ENCODE measurements around the gene ATRAID.

ATRAID gene

DNA sequence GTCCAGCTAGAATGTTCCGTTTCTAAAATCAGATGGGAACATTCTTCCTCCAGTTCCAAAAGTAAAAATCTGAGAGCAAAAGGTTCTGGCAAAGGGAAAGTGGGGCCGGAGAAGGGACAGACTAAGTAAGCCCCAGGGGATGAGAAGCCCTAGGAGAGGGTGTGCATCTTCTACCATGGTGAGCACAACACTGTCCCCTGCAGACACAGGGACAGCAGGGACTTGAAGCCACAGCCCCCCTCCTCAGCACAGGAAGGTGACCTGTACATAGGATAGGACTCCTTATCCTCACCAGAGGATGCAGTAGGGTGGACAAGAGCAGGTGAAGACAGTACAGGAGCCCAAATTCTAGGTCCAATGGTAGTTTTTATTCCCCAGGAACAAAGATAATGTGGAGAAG, 12.6 kb upstream of the ATRAID start:
- Histone ChIP-seq H3K36me3 (replicated peaks) (peaks cover 24% of the 10 kb centered on the region), H3K4me3 (ENCODE audit: low read depth, low read length) (no peak overlapping the region), H3K27ac (no peak overlapping the region), H3K27me3 (replicated peaks) (no peaks in the 10 kb centered on the region)
- in situ Hi-C loops (cut with HindIII; ENCODE audit: low pct_ligation_motif_present, low sequenced_read_pairs): no loop called here
- no peak for DNase-seq
- TF ChIP-seq, protein P1, sequence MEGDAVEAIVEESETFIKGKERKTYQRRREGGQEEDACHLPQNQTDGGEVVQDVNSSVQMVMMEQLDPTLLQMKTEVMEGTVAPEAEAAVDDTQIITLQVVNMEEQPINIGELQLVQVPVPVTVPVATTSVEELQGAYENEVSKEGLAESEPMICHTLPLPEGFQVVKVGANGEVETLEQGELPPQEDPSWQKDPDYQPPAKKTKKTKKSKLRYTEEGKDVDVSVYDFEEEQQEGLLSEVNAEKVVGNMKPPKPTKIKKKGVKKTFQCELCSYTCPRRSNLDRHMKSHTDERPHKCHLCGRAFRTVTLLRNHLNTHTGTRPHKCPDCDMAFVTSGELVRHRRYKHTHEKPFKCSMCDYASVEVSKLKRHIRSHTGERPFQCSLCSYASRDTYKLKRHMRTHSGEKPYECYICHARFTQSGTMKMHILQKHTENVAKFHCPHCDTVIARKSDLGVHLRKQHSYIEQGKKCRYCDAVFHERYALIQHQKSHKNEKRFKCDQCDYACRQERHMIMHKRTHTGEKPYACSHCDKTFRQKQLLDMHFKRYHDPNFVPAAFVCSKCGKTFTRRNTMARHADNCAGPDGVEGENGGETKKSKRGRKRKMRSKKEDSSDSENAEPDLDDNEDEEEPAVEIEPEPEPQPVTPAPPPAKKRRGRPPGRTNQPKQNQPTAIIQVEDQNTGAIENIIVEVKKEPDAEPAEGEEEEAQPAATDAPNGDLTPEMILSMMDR (IDR thresholded peaks at IDR 0.05; ENCODE audit: low read depth, low read length, missing control alignments): no peak

DNA sequence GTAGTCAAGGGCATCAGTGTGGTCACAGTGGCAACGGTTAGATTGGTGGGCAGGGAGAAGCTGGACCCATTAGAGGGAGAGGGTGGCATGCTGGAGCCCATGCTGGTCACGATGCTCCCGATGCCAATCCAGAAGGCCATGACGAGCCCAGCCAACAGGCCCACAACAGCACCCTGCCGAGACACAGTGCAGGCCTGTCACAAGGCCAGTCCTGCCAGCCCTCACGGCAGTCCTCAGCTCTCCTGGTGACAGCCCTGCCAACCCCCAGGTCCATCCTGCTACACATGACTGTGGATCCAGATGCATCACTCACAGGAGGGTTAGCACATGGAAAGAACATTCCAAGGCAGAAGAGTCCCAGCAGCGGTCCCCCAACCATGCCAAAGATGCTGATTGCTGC, 10.2 kb upstream of the ATRAID start:
- no peak for DNase-seq
- TF ChIP-seq, protein P1 (IDR thresholded peaks at IDR 0.05; ENCODE audit: low read depth, low read length, missing control alignments): no peak
- Histone ChIP-seq H3K36me3 (replicated peaks) (peaks cover 41% of the 10 kb centered on the region), H3K4me3 (ENCODE audit: low read depth, low read length) (no peak overlapping the region), H3K27me3 (replicated peaks) (no peaks in the 10 kb centered on the region), H3K27ac (no peak overlapping the region)
- in situ Hi-C loops (cut with HindIII; ENCODE audit: low pct_ligation_motif_present, low sequenced_read_pairs): no loop called here

DNA sequence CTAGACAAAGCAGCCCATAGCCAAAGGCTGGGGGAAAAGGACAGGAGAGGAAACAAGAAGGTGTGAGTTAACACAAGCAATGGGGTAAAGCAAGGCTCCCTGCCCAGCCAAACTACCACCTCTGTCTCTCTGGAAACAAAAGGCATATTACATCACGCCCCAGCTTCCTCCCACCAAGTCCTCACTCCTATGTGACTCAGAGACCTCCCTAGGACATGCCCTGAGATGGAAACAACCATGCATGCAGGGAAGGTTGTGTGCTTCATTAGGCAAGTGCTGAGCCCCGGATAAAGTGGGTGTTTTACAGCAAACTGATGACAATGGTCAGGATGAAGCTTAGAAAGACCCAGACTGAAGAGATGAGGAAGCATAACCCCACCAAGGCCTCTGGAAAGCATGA, 9.0 kb upstream of the ATRAID start:
- no peaks in the 10 kb centered on the region for H3K27me3 ChIP-seq (replicated peaks)
- H3K27ac ChIP-seq: no peak overlapping the region
- in situ Hi-C loops (cut with HindIII; ENCODE audit: low pct_ligation_motif_present, low sequenced_read_pairs): no loop called here
- DNase-seq: no peak
- TF ChIP-seq, protein P1 (IDR thresholded peaks at IDR 0.05; ENCODE audit: low read depth, low read length, missing control alignments): no peak
- peaks cover 51% of the 10 kb centered on the region for H3K36me3 ChIP-seq (replicated peaks)
- no peak overlapping the region for H3K4me3 ChIP-seq (ENCODE audit: low read depth, low read length)

DNA sequence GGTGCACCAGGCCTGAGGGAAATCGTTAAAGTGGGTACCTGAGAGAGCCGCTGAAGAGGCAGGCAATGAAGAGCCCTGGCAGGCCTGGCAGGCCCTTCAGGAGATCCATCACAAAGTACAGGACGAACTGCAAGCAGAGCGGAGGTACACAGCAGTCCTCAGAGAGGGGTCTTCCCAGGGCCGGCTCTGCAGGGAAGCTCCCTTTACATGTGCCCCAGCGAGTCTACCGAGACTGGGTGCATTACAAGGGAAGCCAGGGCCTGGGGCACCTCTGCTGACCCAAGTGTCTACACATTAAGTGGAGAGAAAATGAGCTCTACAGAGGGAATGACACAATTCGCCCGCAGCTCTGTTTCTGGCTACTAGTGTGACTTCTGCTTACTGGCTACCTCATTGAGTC, 8.1 kb upstream of the ATRAID start:
- Histone ChIP-seq H3K36me3 (replicated peaks) (peaks cover 53% of the 10 kb centered on the region), H3K27me3 (replicated peaks) (no peaks in the 10 kb centered on the region), H3K27ac (no peak overlapping the region), H3K4me3 (ENCODE audit: low read depth, low read length) (no peak overlapping the region)
- TF ChIP-seq, protein P1 (IDR thresholded peaks at IDR 0.05; ENCODE audit: low read depth, low read length, missing control alignments): no peak
- DNase-seq: no peak
- in situ Hi-C loops (cut with HindIII; ENCODE audit: low pct_ligation_motif_present, low sequenced_read_pairs): no loop called here

DNA sequence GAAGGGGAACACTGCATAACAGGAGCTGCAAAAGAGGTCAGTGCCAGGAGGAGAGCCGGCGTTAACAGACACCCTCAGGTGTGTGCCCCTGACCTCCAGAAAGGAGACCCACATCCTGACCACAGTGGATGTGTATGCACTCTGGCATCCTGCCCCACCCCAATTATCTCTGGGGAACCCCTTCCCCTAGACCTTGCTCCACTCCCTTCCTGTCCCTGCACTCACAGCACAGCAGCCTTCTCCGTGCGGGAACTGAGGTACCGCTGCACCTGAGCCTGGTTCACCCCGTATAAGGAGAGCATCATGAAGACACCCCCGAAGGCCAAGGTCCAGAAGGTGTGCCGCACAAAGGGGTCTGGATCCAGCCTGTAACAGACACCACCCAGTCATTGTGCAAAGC, 7.3 kb upstream of the ATRAID start:
- Histone ChIP-seq H3K4me3 (ENCODE audit: low read depth, low read length) (no peak overlapping the region), H3K27ac (no peak overlapping the region), H3K36me3 (replicated peaks) (peaks cover 53% of the 10 kb centered on the region), H3K27me3 (replicated peaks) (no peaks in the 10 kb centered on the region)
- TF ChIP-seq, protein P1 (IDR thresholded peaks at IDR 0.05; ENCODE audit: low read depth, low read length, missing control alignments): no peak
- DNase-seq: no peak
- in situ Hi-C loops (cut with HindIII; ENCODE audit: low pct_ligation_motif_present, low sequenced_read_pairs): no loop called here

DNA sequence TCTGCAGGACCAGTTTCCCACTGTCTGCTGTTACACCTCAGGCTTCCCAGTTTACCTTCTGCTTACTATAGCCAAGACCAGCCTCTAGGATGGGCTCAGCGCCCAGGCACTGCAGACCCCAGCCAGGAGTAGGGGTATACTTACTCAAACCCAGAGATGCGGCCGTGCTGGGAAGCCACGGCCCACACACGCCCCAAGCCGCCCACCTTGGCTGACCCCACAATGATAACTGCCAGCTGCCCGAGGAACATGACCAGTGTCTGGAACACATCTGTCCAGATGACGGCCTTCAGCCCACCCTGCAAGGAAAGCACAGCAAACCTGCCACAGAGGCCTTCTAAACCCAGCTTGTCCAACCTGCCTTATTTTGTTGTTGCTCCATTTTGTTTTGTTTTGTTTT, 6.6 kb upstream of the ATRAID start:
- Histone ChIP-seq H3K27me3 (replicated peaks) (no peaks in the 10 kb centered on the region), H3K36me3 (replicated peaks) (peaks cover 53% of the 10 kb centered on the region), H3K4me3 (ENCODE audit: low read depth, low read length) (no peak overlapping the region), H3K27ac (no peak overlapping the region)
- TF ChIP-seq, protein P1 (IDR thresholded peaks at IDR 0.05; ENCODE audit: low read depth, low read length, missing control alignments): no peak
- in situ Hi-C loops (cut with HindIII; ENCODE audit: low pct_ligation_motif_present, low sequenced_read_pairs): no loop called here
- no peak for DNase-seq
